Measurements from ENCODE around the gene FEN1.

DNA sequence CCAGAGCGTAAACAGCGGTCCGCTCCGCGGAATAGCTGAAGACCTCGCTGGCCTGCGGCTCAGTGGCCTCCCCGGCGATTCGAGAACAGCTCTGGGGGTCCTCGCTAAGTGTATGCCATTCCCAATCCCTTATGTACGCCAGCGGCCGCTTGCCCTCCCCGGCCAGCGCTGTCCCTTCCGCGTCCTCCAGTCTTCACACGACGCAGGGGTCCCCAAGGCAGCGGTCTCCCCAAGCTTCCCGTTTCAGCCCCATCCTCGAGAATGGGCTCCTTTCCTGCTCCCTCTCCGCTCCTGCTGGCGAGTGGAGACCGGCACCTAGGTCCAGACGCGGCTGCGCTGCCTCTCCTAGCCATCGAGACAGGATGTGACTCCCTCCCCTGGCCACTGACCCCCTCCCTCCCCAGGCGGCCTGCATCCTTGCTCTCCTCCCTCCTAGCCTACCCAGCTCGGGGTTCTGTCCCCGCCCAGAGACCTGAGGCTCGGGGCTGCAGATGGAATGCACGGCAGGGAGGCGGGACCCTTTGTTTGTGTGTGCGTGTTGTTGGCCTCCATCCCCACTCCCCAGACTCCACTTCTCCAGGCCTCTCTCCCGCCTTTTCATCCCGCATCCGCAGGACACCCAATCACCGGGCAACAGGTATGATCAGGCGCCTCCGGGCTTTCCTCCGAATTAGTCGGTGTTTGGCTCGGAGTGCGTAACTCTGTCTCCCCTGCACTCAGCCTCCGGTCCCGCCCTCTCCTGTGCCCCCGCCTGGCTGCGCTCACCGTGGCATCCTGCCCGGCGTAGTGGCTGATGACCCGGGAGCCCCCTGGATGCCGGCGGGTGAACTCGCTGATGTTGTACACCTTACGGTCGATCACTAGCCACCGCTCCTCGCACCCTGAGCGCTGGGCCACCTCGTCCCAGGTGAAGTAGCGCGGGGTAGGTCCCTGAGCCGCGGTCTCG lies 23.4 kb downstream of the FEN1 start:
- TF ChIP-seq CTCF (IDR thresholded peaks at IDR 0.05), result no peak
- no peak for TF ChIP-seq EZH2 (IDR thresholded peaks at IDR 0.05)
- TF ChIP-seq EZH2phosphoT487 (IDR thresholded peaks at IDR 0.05), result no peak

All from neural progenitor cell (in vitro differentiated cells).